H1 (cell line): ENCODE measurements around the gene DOCK1. TPM values are rescaled to one million over a fixed set of nuclear protein-coding genes. Genes with fewer than 3 reads are reported as not detected.

Source experiments
- EGR1 ChIP-seq: IDR thresholded peaks from 2 replicates; pipeline ENCODE4 v1.6.1; 2011; ENCODE audit warnings: low read depth, low read length, borderline replicate concordance
- JUND ChIP-seq: IDR thresholded peaks from 2 replicates; pipeline ENCODE4 v1.6.1; 2011; ENCODE audit warnings: mild to moderate bottlenecking, improper control_type of control experiment, low read length
- POU5F1 ChIP-seq: IDR thresholded peaks from 2 replicates; pipeline ENCODE4 v1.6.1; 2011; ENCODE audit warnings: low read depth, mild to moderate bottlenecking, low read length, moderate library complexity
- TEAD4 ChIP-seq: IDR thresholded peaks from 2 replicates; pipeline ENCODE4 v1.6.1; 2012; ENCODE audit warnings: low read depth, low read length, inconsistent platforms, mixed read lengths
- polyA plus RNA-seq, 7 experiments: library from polyadenylated mRNA; depleted of rRNA in 3 of 7; stranded (reverse) in 5 of 7; unstranded in 2 of 7; fragments of >200 nt in 5 of 7; fragments of 200-250 nt in 2 of 7; gene quantifications; 1 replicate in 5 of 7; 2 replicates in 1 of 7; 4 replicates in 1 of 7; pipeline versions ENCODE4 v1.2.1 to v1.2.3, GENCODE V29; 2011 to 2013; ENCODE audit warnings: missing spikeins in 2 of 7, mixed read lengths in 2 of 7
- total RNA-seq: library from RNA; stranded (reverse); fragmentation: NEBNext Ultra II Directional; extraction: Animal tissue kit (Norgen Biotek cat#: 25700); gene quantifications from 2 replicates; pipeline ENCODE4 v1.2.1, GENCODE V29; 2021

Gene DOCK1
- total and polyA plus RNA-seq, 2 of the 8 experiments (the other 6 are each of a cell fraction or from before 2014, with no cell fraction given): 11.6 to 53.0 TPM

GRCh38 chr10:127429601-127430312, 524.5 kb downstream of the DOCK1 start (continued):
- TF ChIP-seq EGR1 (no peak), JUND (no peak), POU5F1 (no peak), TEAD4 (no peak)
